Stimulated activated CD8-positive, alpha-beta memory T cell treated with anti-CD3 and anti-CD28 coated beads, Interleukin-4, amount 100 ng/mL, for 24 hours (primary cell): Measurements from ENCODE around the gene PIK3R6.
"Not testable (repeated sequence)": the region's sequence is repeated elsewhere in the genome, so short reads cannot be mapped to it uniquely, and the experiment has no call there.

ENCODE experiments used
- DNase-seq: peaks from one replicate; pipeline ENCODE4 v3.0.0-alpha.2; 2020; ENCODE audit warnings: low read depth

Gene PIK3R6

DNA sequence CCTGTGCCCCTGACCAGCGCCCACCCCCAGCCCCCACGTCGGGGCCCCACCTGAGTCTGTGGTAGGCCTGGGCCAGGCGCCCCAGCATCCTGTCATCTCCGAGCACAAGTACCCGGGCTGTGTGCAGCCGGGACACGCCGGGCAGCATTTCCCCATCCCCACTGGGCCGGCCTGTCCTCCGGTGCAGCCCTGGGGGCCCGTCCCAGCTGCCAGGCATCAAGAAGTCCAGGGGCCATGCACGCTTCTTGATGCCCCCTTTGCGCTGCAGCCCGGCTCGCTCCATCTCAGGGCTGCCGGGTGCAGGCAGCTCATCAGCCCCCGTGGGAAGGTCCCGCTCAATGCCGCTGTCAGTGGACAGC, 39.0 kb downstream of the PIK3R6 start:
- DNase-seq = no peak

DNA sequence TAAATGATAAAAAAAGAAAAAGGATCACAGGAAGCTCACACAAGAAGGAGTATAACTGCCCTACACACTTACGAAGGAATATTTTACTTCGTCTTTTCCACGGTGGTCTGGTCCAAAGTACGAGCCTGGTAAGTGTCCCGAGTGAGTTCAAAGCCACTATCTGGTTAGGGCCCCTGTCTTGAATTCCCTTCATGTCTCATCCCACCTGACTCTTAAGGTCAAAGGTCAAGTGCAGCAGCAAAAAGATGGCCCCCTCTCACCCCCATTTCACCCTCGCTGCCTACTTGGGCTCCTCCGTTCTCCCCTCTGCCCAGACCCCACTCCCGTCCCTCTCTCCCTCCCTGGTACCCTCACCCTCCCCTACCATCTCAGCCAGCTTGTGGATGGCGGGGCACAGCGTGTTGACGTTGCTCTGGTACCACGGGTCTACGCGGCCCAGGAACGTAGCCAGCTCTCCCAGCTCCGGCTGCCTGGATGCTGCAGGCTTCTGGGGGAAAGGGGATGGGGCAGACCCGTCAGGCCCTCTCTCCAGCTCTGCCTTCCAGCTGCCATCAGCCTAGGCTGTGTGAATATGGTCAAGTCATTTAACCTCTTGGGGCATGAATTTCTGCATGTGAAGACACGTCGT, 40.6 kb downstream of the PIK3R6 start:
- no peak for DNase-seq

DNA sequence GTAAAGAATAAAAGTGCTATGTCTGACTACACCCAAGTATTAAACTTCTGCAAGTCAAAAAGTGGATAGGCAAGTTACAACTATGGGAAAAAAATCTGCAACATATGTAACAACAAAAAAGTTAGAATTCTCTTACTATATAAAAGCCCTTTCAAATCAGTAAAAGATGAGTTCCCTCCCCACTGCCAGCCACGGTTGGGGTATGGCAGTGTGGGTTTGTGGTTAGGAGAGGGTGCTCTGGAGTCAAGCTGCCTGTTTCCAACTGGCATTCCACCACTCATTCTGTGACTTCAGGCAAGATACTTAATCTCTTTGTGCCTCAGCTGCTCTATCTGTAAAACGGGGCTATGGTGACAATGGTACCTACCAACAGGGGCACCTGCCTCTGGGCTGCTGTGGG, 41.7 kb downstream of the PIK3R6 start:
- no peak for DNase-seq

DNA sequence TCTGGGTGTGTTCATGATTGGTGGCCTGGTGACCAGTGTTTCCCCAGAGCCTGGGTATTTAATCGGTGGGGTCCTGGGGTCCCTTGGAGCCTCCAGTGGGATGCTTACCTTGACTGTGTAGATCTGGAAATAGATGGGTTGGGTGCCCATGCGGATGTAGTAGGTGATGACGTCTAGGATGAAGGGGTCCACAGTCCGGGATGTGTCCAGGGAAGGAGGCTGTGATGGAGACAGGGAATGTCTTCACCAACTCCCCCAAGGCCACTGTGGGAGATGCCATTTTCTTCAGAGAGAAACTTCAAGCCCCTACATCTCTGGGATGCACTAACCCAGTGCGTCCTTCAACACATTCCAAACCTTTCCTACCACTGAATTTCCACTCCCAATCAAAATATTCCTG, 44.2 kb downstream of the PIK3R6 start:
- DNase-seq = no peak

DNA sequence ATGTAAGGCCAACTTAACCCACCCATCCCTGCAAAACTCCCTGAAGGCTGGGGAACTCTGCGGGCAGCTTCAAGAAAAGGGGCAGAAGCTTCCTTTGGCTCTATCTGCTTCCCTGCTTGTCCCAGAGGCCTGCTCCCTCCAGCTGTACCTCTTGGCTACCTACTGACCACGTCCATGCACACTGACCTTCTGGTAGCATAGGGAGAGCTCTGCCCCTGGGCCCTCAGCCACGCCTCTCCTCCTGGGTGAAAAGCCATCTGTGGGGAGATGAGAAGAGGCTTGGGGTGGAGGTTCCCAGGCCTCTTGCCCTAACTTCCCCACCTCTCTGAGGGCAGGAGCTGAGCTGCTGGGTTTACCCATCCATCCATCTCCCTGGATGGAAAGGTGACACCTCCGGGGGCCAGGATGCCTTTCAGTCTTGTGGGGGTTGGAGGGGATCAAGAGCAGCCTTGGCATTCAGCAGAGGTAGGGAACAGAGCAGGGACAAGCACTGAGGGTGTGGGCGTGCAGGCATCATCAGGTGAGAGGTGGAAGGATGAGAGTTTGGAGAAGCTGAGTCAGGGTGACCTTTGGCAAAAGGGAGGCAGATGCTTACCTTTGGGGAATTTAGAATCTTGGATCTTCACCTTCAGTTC, 45.0 kb downstream of the PIK3R6 start:
- DNase-seq = no peak

DNA sequence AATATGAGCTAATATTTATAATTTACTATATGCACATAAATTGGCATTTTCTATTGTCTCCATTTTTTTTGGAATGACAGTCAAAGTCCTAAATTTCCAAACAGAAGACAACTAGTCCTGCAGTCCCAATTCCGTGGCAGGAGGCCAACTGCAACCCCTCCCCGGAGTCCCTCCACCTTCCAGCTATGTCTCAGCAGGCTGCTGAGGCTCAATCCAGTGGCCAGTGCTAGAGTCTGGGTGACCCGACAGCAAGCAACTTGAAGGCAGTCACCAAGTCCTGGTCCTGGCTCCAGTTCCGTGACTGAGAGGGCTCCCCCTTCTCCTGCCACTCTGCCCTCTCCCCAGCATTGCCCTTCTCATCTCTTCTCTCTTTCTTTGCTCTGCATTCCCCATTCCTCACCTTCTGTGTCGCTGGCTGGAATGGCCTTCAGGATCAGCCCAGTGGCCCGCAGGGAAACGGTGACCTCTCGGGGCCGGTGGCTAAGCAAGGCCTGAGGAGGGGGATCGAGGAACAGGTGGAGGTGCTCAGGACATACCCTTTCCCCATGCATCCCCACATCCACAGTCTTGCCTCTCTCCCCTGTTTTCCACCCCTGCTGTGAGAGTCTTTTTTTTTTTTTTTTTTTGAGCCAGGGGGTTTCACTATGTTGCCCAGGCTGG, 45.9 kb downstream of the PIK3R6 start:
- no peak for DNase-seq

DNA sequence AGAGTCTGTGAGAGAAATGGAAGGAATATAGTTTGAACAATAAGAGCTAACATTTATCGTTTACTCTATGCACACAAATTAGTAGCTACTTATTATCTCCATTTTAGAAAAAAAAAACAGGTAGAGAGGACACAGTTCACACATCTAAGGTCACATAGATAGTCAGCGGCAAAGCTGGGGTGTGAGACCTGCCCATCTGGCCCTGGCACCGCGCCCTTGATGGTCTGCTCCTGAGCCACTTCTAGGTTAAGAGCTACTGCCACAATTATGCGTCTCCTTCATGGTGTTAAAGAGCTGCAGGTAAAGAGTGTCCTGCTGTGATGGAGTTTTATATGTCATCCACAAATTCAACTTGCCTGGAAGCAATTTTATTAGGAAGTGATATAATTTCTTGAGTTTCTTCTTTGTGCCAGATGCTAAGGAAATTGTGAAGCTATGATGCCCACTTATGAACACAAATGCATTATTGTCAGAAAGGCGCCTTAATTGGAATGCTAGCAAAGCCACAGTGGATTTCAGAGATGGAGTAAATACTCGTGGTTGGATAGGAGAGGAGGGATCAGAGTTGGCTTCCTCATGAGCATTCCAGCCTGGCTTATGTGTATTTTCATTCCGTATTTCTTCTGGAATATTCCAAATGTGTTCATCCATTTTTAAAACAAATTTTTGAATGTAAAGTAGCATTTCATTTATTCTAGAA, 47.0 kb downstream of the PIK3R6 start:
- no peak for DNase-seq

DNA sequence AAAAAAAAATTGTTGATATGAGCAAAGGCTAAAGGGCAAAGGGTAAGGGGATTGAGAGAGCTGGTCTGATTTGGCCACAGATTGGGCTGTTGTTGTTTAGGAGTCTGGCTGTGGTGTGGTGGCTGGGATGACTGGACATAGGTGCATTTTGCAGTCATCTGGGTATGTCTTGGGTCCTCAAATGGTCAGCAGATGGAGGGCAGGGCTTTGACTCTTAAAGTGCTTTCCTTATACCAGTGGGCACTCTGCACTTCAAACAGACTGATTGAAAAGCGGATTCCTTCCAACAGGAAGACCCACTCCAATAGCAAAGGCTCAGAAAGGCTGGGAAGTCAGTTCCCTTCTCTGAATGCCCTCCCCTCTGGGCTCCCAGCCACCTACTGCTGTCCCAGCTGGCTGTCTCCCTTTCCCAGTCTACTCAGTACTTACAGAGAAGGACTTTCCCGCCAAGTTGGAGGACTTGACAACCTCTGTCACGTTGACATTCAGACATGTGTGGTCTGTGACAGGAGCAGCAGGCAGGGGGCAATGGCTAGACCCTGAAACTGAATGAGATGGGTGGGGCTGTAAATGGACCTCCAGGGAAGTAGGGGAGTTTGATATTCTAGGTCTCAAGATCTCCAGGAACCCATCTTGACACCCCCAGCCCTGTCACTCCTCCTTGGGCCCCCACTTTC, 48.7 kb downstream of the PIK3R6 start:
- DNase-seq = no peak

DNA sequence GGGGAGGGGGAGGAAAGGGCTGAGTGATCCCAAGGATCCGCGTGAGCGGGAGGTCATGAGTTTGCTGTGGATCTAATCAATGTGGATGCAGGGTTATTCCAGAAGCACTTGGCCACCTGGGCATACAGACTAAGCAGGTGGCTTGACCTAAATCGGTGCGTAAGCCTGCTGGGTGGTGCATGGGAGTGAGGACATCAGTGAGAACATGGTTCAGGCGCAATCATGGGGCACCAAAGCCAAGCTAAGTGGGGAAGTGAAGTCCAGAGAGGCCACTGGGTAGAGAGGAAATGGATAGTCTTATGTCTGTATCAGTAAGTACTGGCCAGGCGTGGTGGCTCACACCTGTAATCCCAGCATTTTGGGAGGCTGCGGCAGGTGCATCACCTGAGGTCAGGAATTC, 49.4 kb downstream of the PIK3R6 start:
- no peak for DNase-seq

DNA sequence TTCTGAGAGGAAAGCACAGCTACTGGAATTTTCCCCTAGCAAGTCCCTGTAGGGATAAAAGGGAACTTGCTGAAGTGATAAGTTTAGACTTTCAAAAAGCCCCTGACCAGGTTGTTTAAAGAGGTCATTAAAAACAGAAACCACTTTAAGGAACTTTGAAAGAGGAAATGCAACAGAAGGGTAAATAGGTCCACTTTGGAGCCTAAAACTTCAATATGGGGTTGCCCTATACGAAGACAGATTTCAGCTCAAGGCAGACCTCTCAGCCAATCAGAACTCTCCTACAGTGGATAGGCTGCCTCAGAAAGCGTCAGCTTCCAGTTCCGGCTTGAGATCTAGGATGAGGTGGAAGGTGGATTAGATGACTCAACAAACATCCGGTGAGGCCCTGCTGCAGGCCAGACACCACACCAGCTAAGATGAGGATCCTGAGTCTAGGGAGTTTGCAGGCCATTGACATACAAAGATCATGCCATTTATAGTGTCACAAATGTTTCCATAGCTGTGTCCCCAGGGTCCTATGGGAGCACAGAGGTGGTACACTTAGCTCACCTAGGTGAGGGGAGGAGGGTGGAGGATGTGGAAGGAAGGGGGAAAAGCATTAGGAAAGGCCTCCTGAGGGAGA, 60.4 kb downstream of the PIK3R6 start:
- DNase-seq = no peak

DNA sequence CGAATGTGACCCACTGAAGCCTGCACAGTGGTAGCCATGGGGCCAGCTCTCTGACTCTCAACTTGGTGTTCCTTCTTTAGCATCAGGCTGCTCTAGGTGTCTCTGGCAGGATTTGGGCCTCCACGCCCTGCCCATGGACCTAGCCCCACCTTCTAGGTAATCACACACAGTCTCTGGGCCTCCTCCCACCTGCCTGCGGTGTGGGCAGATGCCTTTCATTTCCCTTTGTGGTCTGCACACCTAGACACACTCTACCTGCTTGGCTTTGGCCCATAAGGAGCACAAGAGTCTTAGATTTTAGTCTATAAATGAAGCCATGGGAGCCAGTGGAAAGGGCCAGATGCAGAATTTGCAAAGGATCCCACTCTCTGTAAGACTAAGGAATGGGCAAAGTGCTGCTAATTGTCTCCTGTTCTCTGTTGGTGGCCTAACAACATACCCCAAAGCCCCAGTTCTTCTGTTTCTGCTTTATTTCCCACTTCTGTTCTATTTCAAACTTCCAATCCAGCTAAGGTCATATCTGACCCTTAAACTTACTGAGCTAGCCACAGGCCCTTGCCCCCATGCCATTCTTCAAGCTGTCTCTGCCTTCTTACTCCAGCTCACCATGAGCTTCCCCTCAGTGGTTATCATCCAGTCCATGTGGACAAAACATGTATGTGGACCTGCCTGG, 61.1 kb downstream of the PIK3R6 start:
- DNase-seq = no peak

DNA sequence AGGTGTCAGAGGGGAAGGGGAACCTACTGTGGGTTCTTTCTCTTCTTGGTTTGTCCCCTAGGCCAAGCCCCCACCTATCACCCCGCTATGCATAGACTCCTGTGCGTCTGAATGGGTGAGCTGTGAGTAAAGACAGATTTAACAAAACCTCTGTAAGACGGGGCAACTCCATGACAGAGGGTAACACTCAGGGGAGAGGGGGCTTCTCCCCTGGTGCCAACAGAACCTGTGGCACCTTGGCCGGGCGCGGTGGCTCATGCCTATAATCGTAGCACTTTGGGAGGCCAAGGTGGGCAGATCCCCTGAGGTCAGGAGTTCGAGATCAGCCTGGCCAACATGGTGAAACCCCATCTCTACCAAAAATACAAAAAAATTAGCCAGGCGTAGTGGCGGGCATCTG, 62.1 kb downstream of the PIK3R6 start:
- not testable (repeated sequence) for DNase-seq

DNA sequence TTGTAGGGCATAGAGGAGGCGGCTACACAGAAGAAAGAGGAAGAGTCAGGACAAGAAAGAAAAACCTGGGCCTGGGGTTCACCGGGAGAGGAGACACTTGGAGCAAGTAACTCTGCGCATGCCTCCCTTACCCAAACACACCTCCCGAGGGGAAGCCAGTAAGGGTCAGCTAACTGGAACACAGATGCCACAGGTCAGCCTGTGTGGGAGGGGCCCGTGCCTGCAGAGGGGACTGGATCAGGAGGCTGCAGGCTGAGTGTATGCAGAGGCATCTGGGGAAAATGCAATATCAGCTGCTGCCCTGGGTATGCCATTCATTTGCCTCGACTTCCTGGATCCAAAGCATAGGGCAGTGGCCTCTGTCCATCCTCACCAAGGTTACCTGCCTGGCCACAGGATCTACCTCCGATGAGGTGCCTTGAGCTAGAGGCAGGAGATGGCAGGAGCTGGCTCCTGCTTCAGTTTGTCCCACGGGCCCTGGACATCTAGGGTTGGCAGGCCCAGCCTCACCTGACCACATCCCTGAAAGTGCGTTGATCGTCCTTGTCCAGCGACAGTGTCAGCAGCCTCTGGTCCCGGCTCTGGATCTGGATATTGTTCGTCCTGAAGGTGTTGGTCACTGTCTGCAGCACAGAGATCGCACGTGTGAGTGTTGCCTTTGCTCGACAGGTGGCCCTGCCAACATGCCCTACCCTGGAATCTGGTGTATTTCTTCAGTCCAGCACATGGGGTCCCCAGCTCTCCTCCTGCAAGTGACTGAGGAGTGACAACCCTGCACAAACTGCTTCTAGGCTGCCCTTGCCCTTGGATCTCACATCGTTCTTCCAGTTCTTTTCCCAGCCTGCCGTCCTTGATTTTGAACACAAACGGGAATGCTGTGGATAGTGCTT, 63.7 kb downstream of the PIK3R6 start:
- no peak for DNase-seq

DNA sequence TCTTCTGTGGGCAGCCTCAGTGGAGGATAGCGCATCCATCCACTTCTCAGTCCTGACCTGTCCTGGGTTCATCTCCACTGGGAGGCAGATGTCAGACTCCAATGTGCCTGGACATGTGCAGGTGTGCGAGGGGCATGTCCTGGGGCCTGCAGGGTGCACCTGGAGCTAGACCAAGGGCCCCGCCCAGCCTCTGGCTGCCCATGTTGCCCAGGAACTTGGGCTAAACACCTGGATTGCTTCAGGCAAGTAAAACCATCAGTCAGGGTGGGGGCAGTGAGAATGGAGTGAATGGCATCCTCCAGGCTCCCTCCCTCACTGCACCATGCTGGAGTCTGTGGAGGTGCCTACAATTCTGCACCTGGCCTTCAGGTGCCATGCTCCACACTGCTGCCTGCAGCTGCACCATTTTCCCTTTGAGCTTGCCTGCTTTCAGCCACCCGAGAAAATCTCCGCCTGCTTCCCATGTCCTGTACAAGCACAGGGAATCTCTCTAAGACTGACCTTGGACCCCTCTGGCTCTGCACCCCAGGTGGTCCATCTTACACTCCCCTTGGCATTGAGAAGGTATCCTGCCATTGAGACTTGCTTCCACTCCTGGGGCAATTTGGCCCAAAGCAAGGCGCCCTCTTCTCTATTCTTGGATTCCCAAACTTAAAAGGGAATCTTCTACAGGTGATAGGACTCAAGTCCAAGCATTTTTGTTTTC, 66.2 kb downstream of the PIK3R6 start:
- DNase-seq = no peak

DNA sequence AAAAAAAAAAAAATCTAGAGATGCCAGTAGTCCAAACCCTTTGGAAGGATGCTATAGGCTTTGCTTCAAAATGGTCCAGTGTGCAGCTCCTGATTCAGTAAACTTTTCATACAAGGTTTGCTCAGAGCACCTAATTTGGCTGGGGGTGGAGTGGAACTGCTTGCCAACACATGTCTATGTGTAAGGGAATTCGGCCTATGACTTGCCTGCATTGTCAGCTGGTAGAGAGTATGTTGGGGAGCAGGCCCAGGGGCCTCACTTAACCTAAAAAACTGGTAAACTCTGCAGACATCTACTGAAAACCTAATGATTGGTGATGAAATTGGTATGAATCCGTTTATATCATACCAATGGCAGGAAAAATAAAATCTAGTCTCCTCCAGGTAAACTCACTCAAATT, 66.8 kb downstream of the PIK3R6 start:
- DNase-seq = no peak

DNA sequence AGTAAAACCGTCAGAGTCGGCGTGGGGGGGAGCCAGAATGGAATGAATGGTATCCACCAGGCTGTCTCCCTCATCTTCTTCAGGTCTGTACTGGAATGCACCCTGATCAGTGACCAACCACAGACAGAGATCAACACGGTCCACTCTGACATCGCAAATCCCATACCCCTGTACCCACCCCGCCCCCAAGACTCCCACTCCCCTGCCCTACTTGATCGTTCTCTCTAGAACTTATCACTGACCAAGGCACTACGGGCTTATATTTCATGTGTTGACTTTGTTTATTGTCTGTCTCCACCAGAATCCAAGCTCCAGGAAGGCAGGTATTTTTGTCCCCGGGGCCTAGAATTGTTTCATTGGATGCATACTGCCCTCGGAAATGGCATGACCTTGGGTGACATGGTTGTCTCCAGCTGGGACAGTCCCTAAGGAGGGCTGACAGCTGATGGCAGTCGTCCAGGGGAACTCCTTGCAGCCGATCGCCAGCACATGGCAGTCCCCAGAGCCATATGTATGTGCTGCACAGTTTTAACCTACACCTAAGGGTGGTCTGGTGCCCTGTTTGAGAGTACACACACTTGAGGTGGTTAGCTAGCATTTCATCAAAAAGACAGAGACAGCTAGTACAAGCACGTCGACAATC, 67.8 kb downstream of the PIK3R6 start:
- no peak for DNase-seq

DNA sequence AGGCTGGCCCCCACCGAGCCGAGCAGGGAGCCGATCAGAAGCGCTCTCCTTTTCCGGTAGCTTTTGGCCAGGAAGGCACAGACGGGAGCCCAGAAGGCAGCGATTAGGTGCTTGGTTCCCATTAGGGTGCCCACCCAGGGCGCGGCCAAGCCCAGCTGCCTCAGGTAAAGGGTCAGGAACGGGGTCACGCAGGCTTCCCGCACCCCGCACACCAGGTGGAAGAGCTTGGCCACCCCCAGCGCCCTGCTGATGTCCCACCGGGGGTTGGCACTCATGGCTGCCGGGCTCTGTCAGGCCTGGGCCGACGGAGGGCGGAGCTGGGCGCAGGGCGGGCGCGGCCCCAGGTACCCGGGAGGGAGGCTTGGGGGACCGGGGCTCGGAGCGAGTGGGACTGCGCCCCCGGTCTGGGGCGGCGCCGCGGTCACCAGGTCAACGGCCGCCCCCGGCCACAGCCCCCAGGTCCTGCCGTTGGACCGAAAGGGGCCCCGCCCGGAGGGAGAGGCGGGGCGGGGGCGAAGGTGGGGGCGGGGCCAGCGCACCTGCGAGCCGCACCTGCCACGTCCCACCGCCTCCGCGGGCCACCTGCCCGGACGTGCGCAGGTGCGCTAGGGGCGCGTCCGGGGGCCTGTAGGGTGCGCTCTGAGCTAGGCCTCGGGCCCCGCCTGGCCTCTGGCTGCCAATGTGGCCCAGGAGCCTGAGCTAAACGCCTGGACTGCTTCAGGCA, 68.5 kb downstream of the PIK3R6 start, which contains the start of gene MFSD6L:
Gene MFSD6L, minus strand, starts transcription at position 520 of the 724 bp plus-strand sequence. Its CDS starts 245 bp downstream, at position 275.
- no peak for DNase-seq

DNA sequence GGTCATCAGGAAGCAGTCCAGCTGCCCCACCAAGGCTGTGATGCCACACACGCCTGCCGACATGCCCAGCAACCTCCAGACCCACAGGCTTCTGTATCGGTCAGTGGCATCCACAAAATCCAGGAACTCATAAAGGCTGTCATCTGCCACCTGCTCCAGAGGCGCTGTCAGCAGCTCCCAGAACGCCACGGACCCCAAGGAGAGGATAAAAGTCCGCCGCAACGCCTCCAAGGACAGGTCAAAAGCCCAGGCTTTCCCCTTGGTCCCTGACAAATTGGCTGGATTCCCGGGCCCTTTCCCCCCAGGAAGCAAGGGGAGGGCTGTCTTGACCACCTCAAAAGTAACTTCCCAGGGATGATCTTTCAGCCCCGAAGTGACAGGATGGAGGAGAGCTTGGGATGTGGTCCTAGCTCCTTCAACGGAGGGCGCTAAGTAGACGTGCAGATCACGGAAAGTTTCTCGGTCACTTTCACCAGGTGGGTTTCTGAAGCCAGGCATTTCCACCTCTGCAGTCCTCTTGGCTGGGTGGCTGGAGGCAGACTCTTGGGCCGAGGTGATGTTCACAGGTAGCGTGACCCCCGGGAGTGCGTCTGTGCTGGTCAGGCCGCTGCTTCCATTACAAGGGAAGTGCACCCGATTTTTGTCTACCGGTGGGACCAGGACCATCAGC, 69.2 kb downstream of the PIK3R6 start:
- no peak for DNase-seq
